ENCODE data around the gene TCIRG1. TPM values are rescaled to one million over a fixed set of nuclear protein-coding genes. Genes with fewer than 3 reads are reported as not detected.

TCIRG1 gene
- total RNA-seq, 1 donor from 2014 or later = 50.6 TPM

- no peak for DNase-seq (ENCODE audit: low read depth, low spot score)
Observed at GRCh38 chr11:68036141-68036716, 2.6 kb upstream of the TCIRG1 start.

- DNase-seq (ENCODE audit: low read depth, low spot score) = no peak
Observed at GRCh38 chr11:68036717-68037239, 2.0 kb upstream of the TCIRG1 start.

- no peak for DNase-seq (ENCODE audit: low read depth, low spot score)
Observed at GRCh38 chr11:68037411-68038225, 1.2 kb upstream of the TCIRG1 start.

- DNase-seq (ENCODE audit: low read depth, low spot score) = no peak
Observed at GRCh38 chr11:68038226-68038717, 553 bp upstream of the TCIRG1 start.

- no peak for DNase-seq (ENCODE audit: low read depth, low spot score)
Observed at GRCh38 chr11:68039526-68040086, 781 bp downstream of the TCIRG1 start.

- peak; percentile 55 for DNase-seq (ENCODE audit: low read depth, low spot score)
Observed at GRCh38 chr11:68040101-68040956, 1.5 kb downstream of the TCIRG1 start.

- DNase-seq (ENCODE audit: low read depth, low spot score) = no peak
Observed at GRCh38 chr11:68040957-68041591, 2.2 kb downstream of the TCIRG1 start.

GRCh38 chr11:68041617-68042218 is 2.9 kb downstream of the TCIRG1 start:
- DNase-seq (ENCODE audit: low read depth, low spot score) = no peak

GRCh38 chr11:68042219-68043028 is 3.6 kb downstream of the TCIRG1 start:
- no peak for DNase-seq (ENCODE audit: low read depth, low spot score)

GRCh38 chr11:68043029-68043348 is 4.2 kb downstream of the TCIRG1 start:
- no peak for DNase-seq (ENCODE audit: low read depth, low spot score)

GRCh38 chr11:68043349-68044144 is 4.7 kb downstream of the TCIRG1 start:
- DNase-seq (ENCODE audit: low read depth, low spot score) = no peak

- no peak for DNase-seq (ENCODE audit: low read depth, low spot score)
Observed at GRCh38 chr11:68044145-68044813, 5.5 kb downstream of the TCIRG1 start.

- no peak for DNase-seq (ENCODE audit: low read depth, low spot score)
Observed at GRCh38 chr11:68044898-68045351, 6.1 kb downstream of the TCIRG1 start.

GRCh38 chr11:68047437-68048290 is 8.8 kb downstream of the TCIRG1 start:
- no peak for DNase-seq (ENCODE audit: low read depth, low spot score)

- DNase-seq (ENCODE audit: low read depth, low spot score) = no peak
Observed at GRCh38 chr11:68048681-68049508, 10.1 kb downstream of the TCIRG1 start.

Measured in pulmonary artery endothelial cell (primary cell).